Mesothelial cell of epicardium (in vitro differentiated cells): ENCODE results near the gene WDR87. TPM values are rescaled to one million over a fixed set of nuclear protein-coding genes. Genes with fewer than 3 reads are reported as not detected.
"Not testable (repeated sequence)": the region's sequence is repeated elsewhere in the genome, so short reads cannot be mapped to it uniquely, and the experiment has no call there.

Source experiments
- DNase-seq, 2 experiments: peaks; one replicate each; pipeline ENCODE4 v3.0.0; 2021; ENCODE audit warnings: low spot score in 2 of 2; ENCODE audit not compliant: unreplicated experiment in 2 of 2
- H3K27ac Mint-ChIP-seq: 2 replicates; pipeline ENCODE4 v1.8.0; 2021; ENCODE audit warnings: mixed read lengths
- H3K27me3 Mint-ChIP-seq: 2 replicates; pipeline ENCODE4 v1.8.0; 2021; ENCODE audit warnings: low read depth, mixed read lengths
- H3K36me3 Mint-ChIP-seq: 2 replicates; pipeline ENCODE4 v1.8.0; 2021; ENCODE audit warnings: mixed read lengths
- H3K4me1 Mint-ChIP-seq: 2 replicates; pipeline ENCODE4 v1.8.0; 2021; ENCODE audit warnings: mixed read lengths
- H3K4me3 Mint-ChIP-seq: 2 replicates; pipeline ENCODE4 v1.8.0; 2021; ENCODE audit warnings: mild to moderate bottlenecking, moderate library complexity, mixed read lengths
- H3K9me3 Mint-ChIP-seq: 2 replicates; pipeline ENCODE4 v1.8.0; 2021; ENCODE audit warnings: mixed read lengths
- total RNA-seq: library from RNA; stranded (reverse); gene quantifications from 3 replicates; pipeline ENCODE4 v1.2.1, GENCODE V29; 2021
- TF ChIP-seq, protein P1 (sequence below): fragments of 200-600 bp; sonication (generic); IDR thresholded peaks from one replicate; pipeline ENCODE4 v1.5.0; 2021; ENCODE audit warnings: antibody characterized with exemption; ENCODE audit not compliant: unreplicated experiment

The WDR87 gene
- total RNA-seq, 1 donor from 2014 or later: not detected

DNA sequence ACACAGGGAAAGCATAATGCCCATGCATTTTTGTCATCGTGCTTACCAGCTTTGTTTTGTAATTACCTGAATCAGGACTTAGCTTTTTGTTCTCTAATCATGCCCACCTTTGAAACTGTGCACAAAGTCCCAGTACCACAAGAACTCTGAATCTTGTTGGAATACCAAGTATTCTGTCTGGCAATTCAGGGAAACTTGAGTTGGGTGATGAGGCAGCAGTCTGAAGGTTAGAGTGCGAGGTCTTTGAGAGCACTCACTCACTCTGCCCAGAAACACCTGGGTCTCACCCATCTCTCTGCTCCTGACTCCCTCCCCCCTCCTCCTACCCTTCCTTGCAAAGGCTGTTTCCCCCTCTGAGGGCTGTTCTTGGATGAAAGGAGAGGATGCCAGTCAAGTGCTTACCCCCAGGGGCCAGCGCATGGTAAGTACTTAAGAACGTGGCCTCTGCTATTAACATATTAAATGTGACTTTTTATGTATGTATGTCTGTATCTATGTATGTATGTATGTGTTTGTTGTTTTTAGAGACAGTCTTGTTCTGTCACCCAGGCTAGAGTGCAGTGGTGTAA lies 23.0 kb upstream of the WDR87 start:
- peaks cover 34% of the 10 kb centered on the region for H3K4me1 Mint-ChIP-seq
- no peaks in the 10 kb centered on the region for H3K27me3 Mint-ChIP-seq
- H3K4me3 Mint-ChIP-seq: no peak overlapping the region
- TF ChIP-seq, protein P1, sequence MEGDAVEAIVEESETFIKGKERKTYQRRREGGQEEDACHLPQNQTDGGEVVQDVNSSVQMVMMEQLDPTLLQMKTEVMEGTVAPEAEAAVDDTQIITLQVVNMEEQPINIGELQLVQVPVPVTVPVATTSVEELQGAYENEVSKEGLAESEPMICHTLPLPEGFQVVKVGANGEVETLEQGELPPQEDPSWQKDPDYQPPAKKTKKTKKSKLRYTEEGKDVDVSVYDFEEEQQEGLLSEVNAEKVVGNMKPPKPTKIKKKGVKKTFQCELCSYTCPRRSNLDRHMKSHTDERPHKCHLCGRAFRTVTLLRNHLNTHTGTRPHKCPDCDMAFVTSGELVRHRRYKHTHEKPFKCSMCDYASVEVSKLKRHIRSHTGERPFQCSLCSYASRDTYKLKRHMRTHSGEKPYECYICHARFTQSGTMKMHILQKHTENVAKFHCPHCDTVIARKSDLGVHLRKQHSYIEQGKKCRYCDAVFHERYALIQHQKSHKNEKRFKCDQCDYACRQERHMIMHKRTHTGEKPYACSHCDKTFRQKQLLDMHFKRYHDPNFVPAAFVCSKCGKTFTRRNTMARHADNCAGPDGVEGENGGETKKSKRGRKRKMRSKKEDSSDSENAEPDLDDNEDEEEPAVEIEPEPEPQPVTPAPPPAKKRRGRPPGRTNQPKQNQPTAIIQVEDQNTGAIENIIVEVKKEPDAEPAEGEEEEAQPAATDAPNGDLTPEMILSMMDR: no peak
- DNase-seq: no peak
- H3K36me3 Mint-ChIP-seq: peaks cover 4% of the 10 kb centered on the region
- no peak overlapping the region for H3K27ac Mint-ChIP-seq
- H3K9me3 Mint-ChIP-seq: peaks cover 4% of the 10 kb centered on the region

DNA sequence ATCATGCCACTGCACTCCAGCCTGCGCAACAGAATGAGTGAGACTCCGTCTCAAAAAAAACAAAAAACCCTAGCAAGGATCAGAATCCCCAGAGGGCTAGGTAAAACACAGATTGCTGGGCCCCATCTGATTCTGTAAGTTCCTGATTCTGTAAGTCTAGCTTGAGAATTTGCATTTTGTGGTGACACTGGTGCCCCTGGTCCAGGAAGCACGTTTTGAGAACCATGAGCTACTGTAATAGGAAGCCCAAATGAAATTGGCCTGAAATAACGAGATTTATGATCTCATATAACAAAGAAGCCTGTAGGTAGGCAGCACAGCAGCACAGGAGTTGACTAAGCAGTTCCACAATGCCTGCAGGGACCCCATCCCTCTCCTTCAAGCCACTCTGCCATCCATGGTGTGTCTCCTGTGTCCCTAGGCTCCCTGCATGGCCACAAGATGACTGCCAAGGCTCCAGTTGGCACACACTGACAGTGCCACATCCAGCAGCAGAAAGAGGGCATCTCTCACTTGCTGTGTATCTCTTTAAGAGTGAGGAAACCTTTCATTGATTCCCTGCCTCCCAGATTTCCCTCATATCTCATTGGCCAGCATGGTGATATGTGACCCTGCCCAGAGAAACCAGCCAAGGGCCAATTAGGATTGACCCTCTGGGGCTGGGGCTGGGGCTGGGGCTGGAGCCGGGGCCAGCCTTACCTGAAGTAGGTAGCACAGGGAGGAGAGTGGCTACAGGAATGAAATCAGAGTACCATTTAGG lies 22.3 kb upstream of the WDR87 start:
- no peaks in the 10 kb centered on the region for H3K27me3 Mint-ChIP-seq
- TF ChIP-seq, protein P1: no peak
- no peak overlapping the region for H3K27ac Mint-ChIP-seq
- DNase-seq: no peak
- peaks cover 4% of the 10 kb centered on the region for H3K9me3 Mint-ChIP-seq
- peaks cover 27% of the 10 kb centered on the region for H3K4me1 Mint-ChIP-seq
- H3K36me3 Mint-ChIP-seq: peaks cover 4% of the 10 kb centered on the region
- H3K4me3 Mint-ChIP-seq: no peak overlapping the region

DNA sequence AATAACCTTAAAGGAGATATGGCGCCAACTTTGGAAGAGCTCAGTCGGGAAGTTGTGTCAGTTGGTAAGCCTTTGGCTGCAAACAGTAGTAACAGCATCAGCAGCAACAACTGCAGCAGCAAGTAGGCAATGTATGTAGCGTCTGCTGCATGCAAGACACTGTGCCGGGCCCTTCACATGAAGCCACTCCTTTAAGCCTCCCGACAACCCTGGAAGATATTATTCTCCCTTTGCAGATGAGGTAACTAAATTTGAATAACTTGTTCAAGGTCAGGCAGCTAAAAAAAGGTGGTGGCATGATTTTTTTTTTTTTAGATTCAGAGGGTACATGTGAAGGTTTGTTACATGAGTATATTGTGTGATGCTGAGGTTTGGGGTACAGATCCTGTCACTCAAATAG lies 20.3 kb upstream of the WDR87 start:
- Mint-ChIP-seq H3K27ac (no peak overlapping the region), H3K36me3 (peaks cover 4% of the 10 kb centered on the region), H3K9me3 (peaks cover 4% of the 10 kb centered on the region), H3K4me3 (no peak overlapping the region), H3K27me3 (no peaks in the 10 kb centered on the region), H3K4me1 (peaks cover 9% of the 10 kb centered on the region)
- DNase-seq: no peak
- TF ChIP-seq, protein P1: no peak

- peaks cover 4% of the 10 kb centered on the region for H3K9me3 Mint-ChIP-seq
- DNase-seq: no peak
- no peaks in the 10 kb centered on the region for H3K27me3 Mint-ChIP-seq
- TF ChIP-seq, protein P1: no peak
- peaks cover 8% of the 10 kb centered on the region for H3K4me1 Mint-ChIP-seq
- H3K27ac Mint-ChIP-seq: no peak overlapping the region
- peaks cover 5% of the 10 kb centered on the region for H3K36me3 Mint-ChIP-seq
- H3K4me3 Mint-ChIP-seq: no peak overlapping the region
These were observed 19.9 kb upstream of the WDR87 start for GRCh38 chr19:37926255-37926654.

GRCh38 chr19:37925212-37925611 lies 18.8 kb upstream of the WDR87 start:
- Mint-ChIP-seq H3K36me3 (peaks cover 9% of the 10 kb centered on the region), H3K4me3 (no peak overlapping the region), H3K27ac (no peak overlapping the region), H3K4me1 (peaks cover 10% of the 10 kb centered on the region), H3K27me3 (no peaks in the 10 kb centered on the region), H3K9me3 (peaks cover 4% of the 10 kb centered on the region)
- TF ChIP-seq, protein P1: no peak
- DNase-seq: no peak

DNA sequence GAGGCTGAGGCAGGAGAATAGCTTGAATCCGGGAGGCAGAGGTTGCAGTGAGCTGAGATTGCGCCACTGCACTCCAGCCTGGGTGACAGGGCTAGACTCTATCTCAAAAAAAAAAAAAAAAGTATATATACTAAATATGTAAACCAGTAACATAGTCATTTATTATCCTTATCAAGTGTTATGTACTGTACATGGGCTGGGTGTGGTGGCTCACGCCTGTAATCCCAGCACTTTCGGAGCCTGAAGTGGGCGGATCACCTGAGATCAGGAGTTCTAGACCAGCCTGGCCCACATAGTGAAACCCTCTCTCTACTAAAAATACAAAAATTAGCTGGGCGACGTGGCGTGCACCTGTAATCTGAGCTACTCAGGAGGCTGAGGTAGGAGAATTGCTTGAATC lies 18.2 kb upstream of the WDR87 start:
- H3K27ac Mint-ChIP-seq, H3K9me3 Mint-ChIP-seq, H3K4me3 Mint-ChIP-seq, DNase-seq, H3K36me3 Mint-ChIP-seq, H3K27me3 Mint-ChIP-seq: not testable (repeated sequence)
- peaks cover 10% of the 10 kb centered on the region for H3K4me1 Mint-ChIP-seq
